HG02623 (cell line): ENCODE measurements around the gene SORBS2.

Source experiments
- ATAC-seq: cut with Tn5 transposase; IDR thresholded peaks from one replicate; pipeline ENCODE4 v1.9.1; 2021; ENCODE audit warnings: moderate library complexity; ENCODE audit not compliant: unreplicated experiment

The SORBS2 gene

GRCh38 chr4:185774845-185775680 lies 36.9 kb downstream of the SORBS2 start:
- ATAC-seq: no peak

- ATAC-seq: no peak
Observed at GRCh38 chr4:185774131-185774653, 37.8 kb downstream of the SORBS2 start.

- no peak for ATAC-seq
Observed at GRCh38 chr4:185773419-185773818, 38.6 kb downstream of the SORBS2 start.

GRCh38 chr4:185772391-185773093 lies 39.5 kb downstream of the SORBS2 start:
- no peak for ATAC-seq

GRCh38 chr4:185771711-185772390 lies 40.1 kb downstream of the SORBS2 start:
- no peak for ATAC-seq

GRCh38 chr4:185767528-185767927 lies 44.5 kb downstream of the SORBS2 start:
- no peak for ATAC-seq

GRCh38 chr4:185764876-185765275 lies 47.1 kb downstream of the SORBS2 start:
- ATAC-seq: no peak

GRCh38 chr4:185761352-185762235 lies 50.4 kb downstream of the SORBS2 start:
- ATAC-seq: no peak

GRCh38 chr4:185758807-185759206 lies 53.2 kb downstream of the SORBS2 start:
- ATAC-seq: no peak

GRCh38 chr4:185755451-185755850 lies 56.5 kb downstream of the SORBS2 start:
- no peak for ATAC-seq

GRCh38 chr4:185754961-185755360 lies 57.0 kb downstream of the SORBS2 start:
- no peak for ATAC-seq

- ATAC-seq: no peak
Observed at GRCh38 chr4:185752872-185753271, 59.1 kb downstream of the SORBS2 start.

GRCh38 chr4:185749858-185750257 lies 62.1 kb downstream of the SORBS2 start:
- ATAC-seq: no peak

GRCh38 chr4:185748901-185749390 lies 63.0 kb downstream of the SORBS2 start:
- ATAC-seq: no peak

- no peak for ATAC-seq
Observed at GRCh38 chr4:185745891-185746290, 66.1 kb downstream of the SORBS2 start.

GRCh38 chr4:185744946-185745345 lies 67.0 kb downstream of the SORBS2 start:
- no peak for ATAC-seq

GRCh38 chr4:185744488-185744862 lies 67.5 kb downstream of the SORBS2 start:
- no peak for ATAC-seq

- no peak for ATAC-seq
Observed at GRCh38 chr4:185743722-185744487, 68.1 kb downstream of the SORBS2 start.

- ATAC-seq: peak; percentile 55
Observed at GRCh38 chr4:185742766-185743165, 69.2 kb downstream of the SORBS2 start.

GRCh38 chr4:185741795-185742194 lies 70.2 kb downstream of the SORBS2 start:
- ATAC-seq: no peak
